HG03039 (cell line): Measurements from ENCODE around the gene HSD11B1.
"Not testable (repeated sequence)": the region's sequence is repeated elsewhere in the genome, so short reads cannot be mapped to it uniquely, and the experiment has no call there.

Experiments
- ATAC-seq: cut with Tn5 transposase; IDR thresholded peaks from one replicate; pipeline ENCODE4 v1.9.1; 2021; ENCODE audit warnings: mild to moderate bottlenecking, moderate library complexity; ENCODE audit not compliant: unreplicated experiment

HSD11B1 gene

GRCh38 chr1:209689477-209689876 lies 15.2 kb upstream of the HSD11B1 start:
- no peak for ATAC-seq

- no peak for ATAC-seq
Measured at GRCh38 chr1:209691237-209691636, 13.4 kb upstream of the HSD11B1 start.

GRCh38 chr1:209692296-209692695 lies 12.3 kb upstream of the HSD11B1 start:
- no peak for ATAC-seq

GRCh38 chr1:209692745-209693504 lies 11.7 kb upstream of the HSD11B1 start:
- ATAC-seq = no peak

GRCh38 chr1:209696673-209697072 lies 8.0 kb upstream of the HSD11B1 start:
- no peak for ATAC-seq

GRCh38 chr1:209697126-209697525 lies 7.5 kb upstream of the HSD11B1 start:
- ATAC-seq = no peak

- ATAC-seq = not testable (repeated sequence)
Measured at GRCh38 chr1:209700686-209701085, 4.0 kb upstream of the HSD11B1 start.

- no peak for ATAC-seq
Measured at GRCh38 chr1:209702832-209703231, 1.8 kb upstream of the HSD11B1 start.

GRCh38 chr1:209703834-209704504 lies 677 bp upstream of the HSD11B1 start:
- no peak for ATAC-seq

- no peak for ATAC-seq
Measured at GRCh38 chr1:209705033-209705598, 470 bp downstream of the HSD11B1 start.

GRCh38 chr1:209706622-209707021 lies 2.0 kb downstream of the HSD11B1 start:
- no peak for ATAC-seq

- no peak for ATAC-seq
Measured at GRCh38 chr1:209707308-209707707, 2.7 kb downstream of the HSD11B1 start.

GRCh38 chr1:209708297-209708696 lies 3.7 kb downstream of the HSD11B1 start:
- no peak for ATAC-seq

- no peak for ATAC-seq
Measured at GRCh38 chr1:209710093-209710492, 5.4 kb downstream of the HSD11B1 start.

- no peak for ATAC-seq
Measured at GRCh38 chr1:209710847-209711246, 6.2 kb downstream of the HSD11B1 start.

- ATAC-seq = no peak
Measured at GRCh38 chr1:209714338-209714737, 9.7 kb downstream of the HSD11B1 start.

- no peak for ATAC-seq
Measured at GRCh38 chr1:209715314-209715713, 10.7 kb downstream of the HSD11B1 start.

- no peak for ATAC-seq
Measured at GRCh38 chr1:209717818-209718217, 13.2 kb downstream of the HSD11B1 start.

- ATAC-seq = no peak
Measured at GRCh38 chr1:209720326-209720725, 15.7 kb downstream of the HSD11B1 start.

- ATAC-seq = no peak
Measured at GRCh38 chr1:209720826-209721225, 16.2 kb downstream of the HSD11B1 start.

- no peak for ATAC-seq
Measured at GRCh38 chr1:209721323-209721722, 16.7 kb downstream of the HSD11B1 start.

GRCh38 chr1:209723265-209723664 lies 18.6 kb downstream of the HSD11B1 start:
- no peak for ATAC-seq
